Osteocyte (in vitro differentiated cells): ENCODE measurements around the gene QSOX1. TPM values are rescaled to one million over a fixed set of nuclear protein-coding genes. Genes with fewer than 3 reads are reported as not detected.

Experiments used
- DNase-seq: peaks from one replicate; pipeline ENCODE4 v3.0.0; 2021; ENCODE audit warnings: mixed read lengths; ENCODE audit not compliant: unreplicated experiment; ENCODE audit errors: extremely low spot score
- H3K27ac Mint-ChIP-seq: one replicate; pipeline ENCODE4 v1.8.0; 2021; ENCODE audit warnings: mild to moderate bottlenecking, mixed read lengths; ENCODE audit not compliant: unreplicated experiment
- H3K27me3 Mint-ChIP-seq: one replicate; pipeline ENCODE4 v1.8.0; 2021; ENCODE audit warnings: mixed read lengths; ENCODE audit not compliant: unreplicated experiment
- H3K36me3 Mint-ChIP-seq: one replicate; pipeline ENCODE4 v1.8.0; 2021; ENCODE audit warnings: mixed read lengths; ENCODE audit not compliant: unreplicated experiment
- H3K4me1 Mint-ChIP-seq: one replicate; pipeline ENCODE4 v1.8.0; 2021; ENCODE audit warnings: mixed read lengths; ENCODE audit not compliant: unreplicated experiment
- H3K4me3 Mint-ChIP-seq: one replicate; pipeline ENCODE4 v1.8.0; 2021; ENCODE audit warnings: mild to moderate bottlenecking, moderate library complexity, mixed read lengths; ENCODE audit not compliant: unreplicated experiment
- H3K9me3 Mint-ChIP-seq: one replicate; pipeline ENCODE4 v1.8.0; 2021; ENCODE audit warnings: mixed read lengths; ENCODE audit not compliant: unreplicated experiment
- total RNA-seq: library from RNA; stranded (reverse); gene quantifications from 2 replicates; pipeline ENCODE4 v1.2.1, GENCODE V29; 2021
- TF ChIP-seq, protein P1 (sequence below): fragments of 200-600 bp; sonication (generic); IDR thresholded peaks from 2 replicates; pipeline ENCODE4 v1.5.0; 2021; ENCODE audit warnings: antibody characterized with exemption, mild to moderate bottlenecking, moderate library complexity

Gene QSOX1
- total RNA-seq, 1 donor from 2014 or later: 152 TPM

GRCh38 chr1:180224902-180225301, 70.2 kb downstream of the QSOX1 start:
- no peak overlapping the region for H3K4me3 Mint-ChIP-seq
- H3K4me1 Mint-ChIP-seq: no peaks in the 10 kb centered on the region

GRCh38 chr1:180225403-180225802, 70.7 kb downstream of the QSOX1 start:
- Mint-ChIP-seq H3K27me3 (peaks cover 72% of the 10 kb centered on the region), H3K27ac (no peak overlapping the region), H3K36me3 (no peaks in the 10 kb centered on the region), H3K4me3 (no peak overlapping the region), H3K9me3 (no peaks in the 10 kb centered on the region), H3K4me1 (peaks cover 1% of the 10 kb centered on the region)
- TF ChIP-seq, protein P1, sequence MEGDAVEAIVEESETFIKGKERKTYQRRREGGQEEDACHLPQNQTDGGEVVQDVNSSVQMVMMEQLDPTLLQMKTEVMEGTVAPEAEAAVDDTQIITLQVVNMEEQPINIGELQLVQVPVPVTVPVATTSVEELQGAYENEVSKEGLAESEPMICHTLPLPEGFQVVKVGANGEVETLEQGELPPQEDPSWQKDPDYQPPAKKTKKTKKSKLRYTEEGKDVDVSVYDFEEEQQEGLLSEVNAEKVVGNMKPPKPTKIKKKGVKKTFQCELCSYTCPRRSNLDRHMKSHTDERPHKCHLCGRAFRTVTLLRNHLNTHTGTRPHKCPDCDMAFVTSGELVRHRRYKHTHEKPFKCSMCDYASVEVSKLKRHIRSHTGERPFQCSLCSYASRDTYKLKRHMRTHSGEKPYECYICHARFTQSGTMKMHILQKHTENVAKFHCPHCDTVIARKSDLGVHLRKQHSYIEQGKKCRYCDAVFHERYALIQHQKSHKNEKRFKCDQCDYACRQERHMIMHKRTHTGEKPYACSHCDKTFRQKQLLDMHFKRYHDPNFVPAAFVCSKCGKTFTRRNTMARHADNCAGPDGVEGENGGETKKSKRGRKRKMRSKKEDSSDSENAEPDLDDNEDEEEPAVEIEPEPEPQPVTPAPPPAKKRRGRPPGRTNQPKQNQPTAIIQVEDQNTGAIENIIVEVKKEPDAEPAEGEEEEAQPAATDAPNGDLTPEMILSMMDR: no peak
- no peak for DNase-seq

More at GRCh38 chr1:180224902-180225301, 70.2 kb downstream of the QSOX1 start:
- TF ChIP-seq, protein P1: no peak
- no peak for DNase-seq
- Mint-ChIP-seq H3K27me3 (peaks cover 72% of the 10 kb centered on the region), H3K9me3 (no peaks in the 10 kb centered on the region), H3K27ac (no peak overlapping the region), H3K36me3 (no peaks in the 10 kb centered on the region)

GRCh38 chr1:180227861-180228647, 73.4 kb downstream of the QSOX1 start:
- no peak overlapping the region for H3K27ac Mint-ChIP-seq
- no peaks in the 10 kb centered on the region for H3K36me3 Mint-ChIP-seq

GRCh38 chr1:180228648-180229482, 74.2 kb downstream of the QSOX1 start:
- peak overlapping the region; percentile 62 for H3K4me3 Mint-ChIP-seq
- no peaks in the 10 kb centered on the region for H3K36me3 Mint-ChIP-seq
- TF ChIP-seq, protein P1: no peak
- no peak overlapping the region for H3K27ac Mint-ChIP-seq
- H3K9me3 Mint-ChIP-seq: no peaks in the 10 kb centered on the region
- H3K27me3 Mint-ChIP-seq: peaks cover 71% of the 10 kb centered on the region
- no peak for DNase-seq
- H3K4me1 Mint-ChIP-seq: peaks cover 14% of the 10 kb centered on the region

More at GRCh38 chr1:180227861-180228647, 73.4 kb downstream of the QSOX1 start:
- Mint-ChIP-seq H3K4me3 (peak overlapping the region; percentile 18), H3K4me1 (peaks cover 10% of the 10 kb centered on the region), H3K9me3 (no peaks in the 10 kb centered on the region), H3K27me3 (peaks cover 71% of the 10 kb centered on the region)
- no peak for DNase-seq
- TF ChIP-seq, protein P1: no peak
